Measurements from ENCODE around the gene COL23A1. TPM values are rescaled to one million over a fixed set of nuclear protein-coding genes. Genes with fewer than 3 reads are reported as not detected.
A peak's percentile ranks its signal among the peaks of the same experiment; 100 is the strongest.

Gene COL23A1
- 1 to 10 TPM in 3 of 4 donors, under 1 TPM in 1; 0.83 to 1.8 (median 1.5) TPM for total RNA-seq

- peak within 1 kb of the TSS; percentile 57 to 68 (median 62) for H3K4me3 ChIP-seq
- H3K4me1 ChIP-seq = peaks cover 16 to 28% (median 24%) of the 10 kb centered on the region in 4 donors
- H3K27ac ChIP-seq (replicated peaks in 1 of 4) = peak within 1 kb of the TSS; percentile 46 to 64 (median 54)
- H3K36me3 ChIP-seq = peaks cover 0 to 4% (median 0%) of the 10 kb centered on the region in 4 donors
- intact Hi-C loops (cut with DNase I) = loop anchor here (2.0 to 5.0 kb wide), 2 partner anchors 37 to 310 kb away; partner anchors contain the start of gene CLK4
- DNase-seq (ENCODE audit: extremely low spot score) = no peak
- H3K9me3 ChIP-seq = peaks cover 0 to 14% (median 7%) of the 10 kb centered on the region in 4 donors
- TF ChIP-seq POLR2A (IDR thresholded peaks at IDR 0.05; ENCODE audit: low read depth) (peak; percentile 19), EP300 (IDR thresholded peaks at IDR 0.05) (no peak), POLR2AphosphoS5 (IDR thresholded peaks at IDR 0.05) (peak in 1 of 2 donors; percentile 39)
- TF ChIP-seq, protein P1, sequence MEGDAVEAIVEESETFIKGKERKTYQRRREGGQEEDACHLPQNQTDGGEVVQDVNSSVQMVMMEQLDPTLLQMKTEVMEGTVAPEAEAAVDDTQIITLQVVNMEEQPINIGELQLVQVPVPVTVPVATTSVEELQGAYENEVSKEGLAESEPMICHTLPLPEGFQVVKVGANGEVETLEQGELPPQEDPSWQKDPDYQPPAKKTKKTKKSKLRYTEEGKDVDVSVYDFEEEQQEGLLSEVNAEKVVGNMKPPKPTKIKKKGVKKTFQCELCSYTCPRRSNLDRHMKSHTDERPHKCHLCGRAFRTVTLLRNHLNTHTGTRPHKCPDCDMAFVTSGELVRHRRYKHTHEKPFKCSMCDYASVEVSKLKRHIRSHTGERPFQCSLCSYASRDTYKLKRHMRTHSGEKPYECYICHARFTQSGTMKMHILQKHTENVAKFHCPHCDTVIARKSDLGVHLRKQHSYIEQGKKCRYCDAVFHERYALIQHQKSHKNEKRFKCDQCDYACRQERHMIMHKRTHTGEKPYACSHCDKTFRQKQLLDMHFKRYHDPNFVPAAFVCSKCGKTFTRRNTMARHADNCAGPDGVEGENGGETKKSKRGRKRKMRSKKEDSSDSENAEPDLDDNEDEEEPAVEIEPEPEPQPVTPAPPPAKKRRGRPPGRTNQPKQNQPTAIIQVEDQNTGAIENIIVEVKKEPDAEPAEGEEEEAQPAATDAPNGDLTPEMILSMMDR (IDR thresholded peaks at IDR 0.05) = peak; percentile 68 to 73 (median 69)
- peaks cover 0 to 21% (median 0%) of the 10 kb centered on the region in 4 donors for H3K27me3 ChIP-seq
- WGBS = 2% methylated on average over 16 of the region's 78 CpGs
Observed at GRCh38 chr5:178590141-178590923, at the start of gene COL23A1. Gene COL23A1 (minus strand): TSS chr5:178590393.

- intact Hi-C loops (cut with DNase I) = no loop called here
- Histone ChIP-seq H3K4me1 (no peaks in the 10 kb centered on the region), H3K4me3 (no peak overlapping the region), H3K9me3 (no peaks in the 10 kb centered on the region), H3K27ac (replicated peaks in 1 of 4) (no peak overlapping the region), H3K36me3 (no peaks in the 10 kb centered on the region), H3K27me3 (no peaks in the 10 kb centered on the region)
- TF ChIP-seq, protein P1 (IDR thresholded peaks at IDR 0.05) = no peak
- no peak for TF ChIP-seq EP300 (IDR thresholded peaks at IDR 0.05)
- no peak for TF ChIP-seq POLR2AphosphoS5 (IDR thresholded peaks at IDR 0.05)
- TF ChIP-seq POLR2A (IDR thresholded peaks at IDR 0.05; ENCODE audit: low read depth) = no peak
- 52% methylated on average over 9 of the region's 9 CpGs for WGBS
- DNase-seq (ENCODE audit: extremely low spot score) = peak; percentile 66
Observed at GRCh38 chr5:178637356-178638074, 47.3 kb upstream of the COL23A1 start.

DNA sequence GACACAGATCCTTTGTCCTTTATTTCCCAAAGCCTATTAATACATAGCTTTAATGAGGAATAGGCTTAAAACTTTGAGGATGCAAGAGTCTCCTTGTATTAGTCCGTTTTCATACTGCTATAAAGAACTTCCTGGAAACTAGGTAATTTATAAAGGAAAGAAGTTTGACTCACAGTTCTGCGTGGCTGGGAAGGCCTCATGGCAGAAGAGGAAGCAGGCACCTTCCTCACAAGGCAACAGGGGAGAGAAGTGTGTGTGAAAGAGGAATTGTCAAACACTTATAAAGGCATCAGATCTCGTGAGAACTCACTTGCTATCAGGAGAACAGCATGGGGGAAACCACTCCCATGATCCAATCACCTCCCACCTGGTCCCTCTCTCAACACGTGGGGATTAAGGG is 42.1 kb upstream of the COL23A1 start:
- no peaks in the 10 kb centered on the region for H3K27me3 ChIP-seq
- peaks cover 0 to 3% (median 1%) of the 10 kb centered on the region in 4 donors for H3K4me1 ChIP-seq
- no peaks in the 10 kb centered on the region for H3K9me3 ChIP-seq
- no peak overlapping the region for H3K4me3 ChIP-seq
- TF ChIP-seq POLR2A (IDR thresholded peaks at IDR 0.05; ENCODE audit: low read depth) (no peak), POLR2AphosphoS5 (IDR thresholded peaks at IDR 0.05) (no peak), EP300 (IDR thresholded peaks at IDR 0.05) (no peak)
- TF ChIP-seq, protein P1 (IDR thresholded peaks at IDR 0.05) = no peak
- no peaks in the 10 kb centered on the region for H3K36me3 ChIP-seq
- 63% methylated on average over 4 of the region's 4 CpGs for WGBS
- DNase-seq (ENCODE audit: extremely low spot score) = no peak
- H3K27ac ChIP-seq (replicated peaks in 1 of 4) = no peak overlapping the region
- intact Hi-C loops (cut with DNase I) = no loop called here

GRCh38 chr5:178630951-178631350 is 40.8 kb upstream of the COL23A1 start:
- Histone ChIP-seq H3K9me3 (no peaks in the 10 kb centered on the region), H3K27me3 (no peaks in the 10 kb centered on the region), H3K27ac (replicated peaks in 1 of 4) (no peak overlapping the region), H3K4me3 (no peak overlapping the region), H3K4me1 (peaks cover 0 to 4% (median 2%) of the 10 kb centered on the region in 4 donors), H3K36me3 (no peaks in the 10 kb centered on the region)
- intact Hi-C loops (cut with DNase I) = no loop called here
- TF ChIP-seq, protein P1 (IDR thresholded peaks at IDR 0.05) = no peak
- TF ChIP-seq POLR2A (IDR thresholded peaks at IDR 0.05; ENCODE audit: low read depth) (no peak), EP300 (IDR thresholded peaks at IDR 0.05) (no peak), POLR2AphosphoS5 (IDR thresholded peaks at IDR 0.05) (no peak)
- 45% methylated on average over 2 of the region's 2 CpGs for WGBS
- no peak for DNase-seq (ENCODE audit: extremely low spot score)
